Measurements from ENCODE around the gene GPR82. TPM values are rescaled to one million over a fixed set of nuclear protein-coding genes. Genes with fewer than 3 reads are reported as not detected.

The GPR82 gene
- total RNA-seq, 1 donor from 2014 or later: 0.42 TPM

Other genes starting within 250 kb of the GPR82 start
- 41.2 TPM for gene GPR34, start 35.2 kb upstream of the GPR82 start, total RNA-seq
- 30.2 TPM for gene CASK, start 199.4 kb downstream of the GPR82 start, total RNA-seq

Data from mesenteric fat pad (tissue), 1 donor.